Urinary bladder (tissue), 4 donors: Measurements from ENCODE around the gene VEPH1. TPM values are rescaled to one million over a fixed set of nuclear protein-coding genes. Genes with fewer than 3 reads are reported as not detected.

Source experiments
- DNase-seq: peaks from one replicate; pipeline ENCODE4 v3.0.0-alpha.2; 2015; ENCODE audit errors: extremely low spot score
- H3K27ac ChIP-seq: one replicate; pipeline ENCODE4 v1.5.1; 2013; ENCODE audit warnings: low read depth, mild to moderate bottlenecking, moderate library complexity
- H3K36me3 ChIP-seq: one replicate; pipeline ENCODE4 v1.6.1; 2013; ENCODE audit warnings: mild to moderate bottlenecking, moderate library complexity; ENCODE audit not compliant: insufficient read depth
- H3K4me1 ChIP-seq: one replicate; pipeline ENCODE4 v1.6.1; 2013; ENCODE audit warnings: mild to moderate bottlenecking, moderate library complexity; ENCODE audit not compliant: insufficient read depth
- H3K4me3 ChIP-seq: one replicate; pipeline ENCODE4 v1.5.1; 2013; ENCODE audit warnings: low read depth, low read length
- WGBS: extraction: QIAGEN DNeasy Blood & Tissue Kit; methylation state at CpG from one replicate; pipeline ENCODE4 v1.1.7; 2013; 5-methylcytosine and 5-hydroxymethylcytosine counted together
- polyA plus RNA-seq: library from polyadenylated mRNA; stranded (reverse); fragments of 200-250 nt; gene quantifications from one replicate; pipeline ENCODE4 v1.2.3, GENCODE V29; 2013
- total RNA-seq: library from RNA; depleted of rRNA; stranded (reverse); fragments of >200 nt; gene quantifications from one replicate; pipeline ENCODE4 v1.2.3, GENCODE V29; 2014
- donor health status: healthy with polysubstance abuse.
- donor health status: healthy.

VEPH1 gene
- total and polyA plus RNA-seq, 2 donors = 0.37 to 0.74 TPM

DNA sequence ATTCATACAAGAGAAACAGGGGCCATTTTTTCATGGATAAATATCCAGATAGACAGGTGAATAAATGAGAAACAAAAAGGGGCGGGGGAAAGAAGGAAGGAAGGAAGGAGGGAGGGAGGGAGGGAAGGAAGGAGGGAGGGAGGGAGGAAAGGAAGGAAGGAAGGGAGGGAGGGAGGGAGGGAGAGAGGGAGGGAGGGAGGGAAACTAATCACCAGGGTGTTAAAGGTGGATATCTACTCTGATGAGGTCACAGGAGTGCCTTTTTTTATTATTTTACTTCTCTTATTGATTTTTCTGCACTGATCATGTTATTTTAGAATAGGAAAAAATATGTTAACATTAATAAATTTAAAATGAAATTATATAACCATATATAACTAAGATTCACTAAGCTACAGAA is 10.4 kb upstream of the VEPH1 start:
- WGBS = 100% methylated on average over 1 of the region's 1 CpG
- Histone ChIP-seq H3K36me3 (no peaks in the 10 kb centered on the region), H3K4me1 (no peaks in the 10 kb centered on the region), H3K27ac (no peak overlapping the region), H3K4me3 (no peak overlapping the region)
- DNase-seq = no peak

DNA sequence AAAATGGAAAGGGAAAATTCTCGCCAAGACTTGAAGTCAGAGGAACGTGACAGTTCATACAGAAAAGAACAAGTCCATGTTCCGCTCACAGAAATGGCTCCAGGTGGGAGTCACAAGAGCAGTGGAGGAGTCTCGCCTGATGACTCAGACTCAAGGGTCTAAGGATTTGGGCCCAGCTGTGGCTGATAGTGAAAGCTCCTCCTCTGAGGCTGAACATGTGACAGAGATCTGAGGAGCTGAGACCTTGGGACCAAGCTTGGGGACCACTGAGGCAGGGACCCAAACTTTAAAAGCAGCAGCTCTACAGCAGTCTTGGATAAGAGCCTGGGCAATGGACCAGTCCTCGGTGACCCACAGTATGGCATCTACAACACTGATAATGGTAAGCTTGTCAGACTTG is 9.3 kb upstream of the VEPH1 start:
- WGBS = 83% methylated on average over 5 of the region's 5 CpGs
- no peak for DNase-seq
- Histone ChIP-seq H3K27ac (no peak overlapping the region), H3K4me1 (no peaks in the 10 kb centered on the region), H3K4me3 (no peak overlapping the region), H3K36me3 (no peaks in the 10 kb centered on the region)

DNA sequence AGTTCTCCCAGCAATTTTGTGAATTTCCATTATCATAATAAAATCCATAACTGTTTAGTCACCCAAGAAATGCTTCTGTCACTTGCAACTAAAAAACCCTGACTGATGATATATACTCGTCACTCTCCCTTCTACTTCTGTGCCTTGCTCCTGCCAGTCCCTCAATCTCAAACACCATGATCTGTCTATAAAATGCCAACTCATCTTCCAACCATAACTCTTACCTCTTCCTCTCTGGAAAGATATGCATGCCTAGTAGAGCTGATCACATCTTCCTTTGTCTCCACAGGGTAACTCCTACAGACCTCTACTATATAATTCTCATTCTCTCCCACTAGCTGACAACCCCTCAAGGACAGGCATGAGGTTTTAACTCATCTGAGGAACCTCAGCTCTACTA is 5.2 kb upstream of the VEPH1 start:
- no peak overlapping the region for H3K27ac ChIP-seq
- WGBS = 71% methylated on average over 1 of the region's 1 CpG

DNA sequence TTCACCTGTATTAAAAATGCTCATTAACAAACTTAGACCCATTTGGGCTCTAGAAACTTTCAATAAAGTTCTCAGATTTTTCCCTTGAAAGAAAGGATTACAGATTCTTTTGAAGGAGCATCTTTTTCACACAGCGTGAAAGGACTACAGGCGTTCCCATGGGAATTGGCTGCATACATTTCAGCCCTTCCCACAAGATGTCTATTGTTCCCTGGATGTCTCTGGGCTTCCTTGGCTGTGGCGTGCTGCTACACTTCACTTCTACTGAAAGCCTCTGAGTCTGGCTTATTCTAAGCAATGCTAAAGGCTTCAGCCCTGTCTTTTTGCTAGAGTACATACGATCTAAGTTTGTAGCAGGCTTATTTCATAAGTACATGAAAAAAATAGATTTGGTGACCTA is 1.4 kb downstream of the VEPH1 start:
- H3K27ac ChIP-seq = no peak overlapping the region
- no peak for DNase-seq

More for the DNA sequence above, 5.2 kb upstream of the VEPH1 start:
- Histone ChIP-seq H3K4me1 (no peaks in the 10 kb centered on the region), H3K36me3 (no peaks in the 10 kb centered on the region), H3K4me3 (no peak overlapping the region)
- no peak for DNase-seq

DNA sequence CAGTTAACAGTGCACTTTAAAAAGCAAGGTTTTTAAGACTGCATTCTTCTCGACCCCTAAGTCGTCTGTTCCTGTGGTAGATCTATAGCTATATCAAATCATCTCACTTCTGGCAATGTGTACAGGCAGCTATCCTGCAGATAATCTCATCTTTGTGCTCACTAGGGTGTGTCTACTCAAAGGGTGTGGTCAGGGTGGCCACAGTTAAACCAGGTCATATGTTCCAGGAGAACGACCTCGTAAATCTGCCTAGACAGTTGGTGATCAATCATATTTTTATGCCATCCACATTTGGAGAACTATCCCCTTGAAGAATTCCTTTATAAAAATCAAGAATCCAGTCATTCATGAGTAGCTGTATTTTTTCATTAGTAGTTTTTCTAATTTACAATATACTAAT is 3.0 kb downstream of the VEPH1 start:
- no peak overlapping the region for H3K27ac ChIP-seq
- DNase-seq = no peak
- WGBS = 30% methylated on average over 4 of the region's 4 CpGs
- H3K36me3 ChIP-seq = no peaks in the 10 kb centered on the region
- no peaks in the 10 kb centered on the region for H3K4me1 ChIP-seq
- H3K4me3 ChIP-seq = no peak overlapping the region

More for the DNA sequence above, 1.4 kb downstream of the VEPH1 start:
- 54% methylated on average over 4 of the region's 4 CpGs for WGBS
- H3K4me1 ChIP-seq = no peaks in the 10 kb centered on the region
- H3K4me3 ChIP-seq = no peak overlapping the region
- no peaks in the 10 kb centered on the region for H3K36me3 ChIP-seq

DNA sequence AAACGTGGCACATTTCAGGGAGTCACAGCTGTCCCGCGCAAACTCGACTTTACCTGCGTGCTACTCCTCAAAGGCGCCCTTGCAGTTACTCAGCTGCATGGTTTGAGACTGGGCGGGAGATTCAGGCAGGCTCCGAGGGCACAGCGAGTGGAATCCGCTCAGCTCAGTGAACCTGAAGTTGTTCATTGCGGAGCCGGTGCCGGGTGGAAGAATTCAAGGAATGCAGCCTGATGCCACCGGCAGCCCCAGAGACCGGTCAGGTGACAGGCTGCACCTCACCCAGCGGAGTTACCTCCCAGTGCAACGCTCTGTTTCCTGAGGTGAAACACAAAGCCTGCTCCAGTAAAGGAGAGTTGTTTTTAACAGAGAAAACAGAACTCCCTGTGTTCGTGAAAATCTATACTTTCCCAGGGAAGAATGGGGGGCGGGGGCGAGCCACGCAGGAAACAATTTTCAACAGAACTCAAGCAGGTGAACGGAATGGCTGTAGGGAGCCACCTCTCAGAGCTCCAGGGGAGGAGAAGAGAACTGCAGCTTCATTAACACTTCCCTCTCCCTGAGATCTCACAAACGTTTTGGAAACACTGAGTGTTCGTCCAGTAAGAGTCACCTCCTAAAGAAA is 3.8 kb downstream of the VEPH1 start:
- Histone ChIP-seq H3K27ac (no peak overlapping the region), H3K36me3 (no peaks in the 10 kb centered on the region), H3K4me1 (no peaks in the 10 kb centered on the region), H3K4me3 (peak overlapping the region; percentile 6)
- 4% methylated on average over 24 of the region's 24 CpGs for WGBS
- DNase-seq = peak; percentile 32

DNA sequence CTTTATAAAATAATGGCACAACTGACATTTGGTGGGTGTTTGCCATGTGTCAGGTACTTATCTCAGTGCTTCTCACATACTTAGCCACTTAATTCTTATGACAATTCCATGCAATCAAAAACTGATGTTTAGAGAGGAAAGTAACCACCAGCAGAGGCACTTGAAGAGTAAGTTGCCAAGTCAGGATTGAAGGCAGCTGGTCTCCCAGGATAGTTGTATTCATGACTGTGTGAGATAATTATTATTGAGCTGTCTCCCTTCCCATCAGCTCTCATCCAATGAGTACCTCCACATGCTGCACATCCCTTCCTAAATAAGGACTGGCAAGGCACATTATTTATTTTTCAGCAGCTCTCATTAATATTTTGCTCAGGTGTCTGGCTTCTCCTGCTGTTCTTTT is 4.8 kb downstream of the VEPH1 start:
- DNase-seq = no peak
- no peaks in the 10 kb centered on the region for H3K4me1 ChIP-seq

DNA sequence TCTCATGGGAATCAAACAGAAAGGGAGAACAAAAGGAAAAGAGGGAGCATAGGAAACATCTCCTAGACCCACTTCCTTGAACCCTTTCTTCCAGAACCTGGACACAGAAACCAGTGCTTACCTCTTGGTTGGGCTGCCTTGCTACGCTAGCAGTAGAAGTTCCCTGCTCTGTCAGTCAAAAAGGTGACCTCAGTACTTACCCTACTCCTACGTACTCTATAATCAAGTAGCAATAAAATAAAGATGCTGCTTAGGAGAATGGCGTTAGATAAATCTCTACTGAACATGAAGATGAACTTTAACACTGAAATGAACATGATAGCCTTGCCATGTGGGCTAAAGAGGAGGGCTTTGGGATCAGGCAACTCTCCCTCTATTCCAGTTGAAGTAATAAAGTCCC is 7.4 kb downstream of the VEPH1 start:
- 68% methylated on average over 3 of the region's 3 CpGs for WGBS
- Histone ChIP-seq H3K4me3 (no peak overlapping the region), H3K27ac (no peak overlapping the region), H3K4me1 (no peaks in the 10 kb centered on the region), H3K36me3 (no peaks in the 10 kb centered on the region)
- DNase-seq = no peak

More for the DNA sequence above, 4.8 kb downstream of the VEPH1 start:
- Histone ChIP-seq H3K27ac (no peak overlapping the region), H3K36me3 (no peaks in the 10 kb centered on the region), H3K4me3 (no peak overlapping the region)

DNA sequence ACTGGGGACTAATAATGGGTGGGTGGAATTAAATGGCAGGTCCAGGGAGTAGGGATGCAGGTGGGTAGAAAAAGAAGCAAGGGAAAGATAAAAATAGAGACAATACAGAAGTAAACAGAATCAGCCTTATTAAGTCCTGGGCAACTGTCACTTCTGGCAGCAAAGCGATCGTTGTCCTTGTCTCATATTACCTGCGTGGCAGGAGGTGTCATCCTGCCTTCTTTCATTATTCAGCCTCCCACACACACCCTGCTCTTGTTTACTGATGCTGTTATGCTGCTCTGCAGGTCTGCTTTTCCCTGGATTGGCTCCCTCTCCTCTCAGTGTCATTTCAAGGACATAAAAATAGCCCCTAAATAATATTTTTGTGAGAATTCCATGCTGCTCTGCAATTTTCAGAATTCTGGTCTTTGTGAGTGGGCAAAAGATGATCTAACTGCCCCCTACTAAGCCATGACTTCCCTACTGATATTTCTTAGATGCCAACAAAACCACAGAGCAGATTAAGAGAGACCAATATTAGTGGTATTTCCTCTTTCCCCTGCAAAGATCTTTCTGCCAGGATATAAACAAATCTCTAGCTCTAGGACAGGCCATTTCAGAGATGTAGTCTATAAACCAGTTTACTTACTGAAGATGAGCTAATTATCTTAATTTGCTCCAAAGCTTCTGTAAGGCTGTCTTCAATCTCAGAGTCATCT is 8.5 kb downstream of the VEPH1 start:
- 64% methylated on average over 3 of the region's 3 CpGs for whole genome bisulfite sequencing
- H3K36me3 ChIP-seq = no peaks in the 10 kb centered on the region
- H3K27ac ChIP-seq = no peak overlapping the region
- H3K4me1 ChIP-seq = no peaks in the 10 kb centered on the region
- H3K4me3 ChIP-seq = no peak overlapping the region
- no peak for DNase-seq

DNA sequence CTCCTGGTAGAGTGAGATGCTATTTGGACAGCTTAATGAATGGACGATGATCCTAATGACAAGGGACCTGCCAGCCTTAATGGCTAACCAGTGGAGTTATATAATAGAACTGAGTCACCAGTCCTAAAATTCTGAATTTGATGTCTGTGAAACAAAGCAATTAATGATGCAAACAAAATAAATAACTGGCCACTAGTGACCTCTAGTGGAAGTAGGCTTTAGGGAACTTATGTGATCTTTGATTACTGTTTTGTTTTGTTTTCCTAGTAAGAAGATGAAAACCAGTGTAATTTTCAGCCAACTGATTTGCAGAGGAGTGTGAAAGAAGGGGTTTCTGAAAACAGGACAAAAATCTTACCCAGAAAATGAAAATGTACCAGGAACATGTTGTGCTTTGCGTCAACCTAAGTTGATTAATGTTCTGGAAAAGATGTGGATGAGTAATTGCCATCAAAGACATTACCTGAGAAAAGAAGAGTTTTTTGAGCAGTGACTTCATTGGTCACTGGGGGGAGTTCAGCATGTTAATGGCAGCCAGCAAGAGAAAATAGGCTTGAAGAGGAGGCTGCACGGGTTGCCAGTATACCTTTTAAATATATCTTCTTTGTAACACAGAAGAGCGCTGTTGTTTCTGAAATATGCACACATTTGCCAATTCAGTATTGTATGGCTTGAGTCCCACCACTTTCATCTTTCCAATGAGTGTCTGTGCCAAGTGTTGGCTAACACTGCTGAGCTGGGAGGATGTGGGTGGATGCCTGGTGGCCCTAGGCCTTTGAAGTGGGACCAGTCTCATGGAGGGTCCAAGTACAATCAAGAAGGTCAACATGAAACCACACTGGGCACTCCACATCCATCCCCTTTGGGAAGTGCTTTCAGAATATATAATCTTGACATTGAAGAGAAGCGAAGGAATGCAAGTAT is 9.3 kb downstream of the VEPH1 start:
- no peaks in the 10 kb centered on the region for H3K36me3 ChIP-seq
- no peaks in the 10 kb centered on the region for H3K4me1 ChIP-seq
- 83% methylated on average over 5 of the region's 5 CpGs for WGBS
- peak; percentile 26 for DNase-seq
- H3K4me3 ChIP-seq = no peak overlapping the region
- no peak overlapping the region for H3K27ac ChIP-seq

DNA sequence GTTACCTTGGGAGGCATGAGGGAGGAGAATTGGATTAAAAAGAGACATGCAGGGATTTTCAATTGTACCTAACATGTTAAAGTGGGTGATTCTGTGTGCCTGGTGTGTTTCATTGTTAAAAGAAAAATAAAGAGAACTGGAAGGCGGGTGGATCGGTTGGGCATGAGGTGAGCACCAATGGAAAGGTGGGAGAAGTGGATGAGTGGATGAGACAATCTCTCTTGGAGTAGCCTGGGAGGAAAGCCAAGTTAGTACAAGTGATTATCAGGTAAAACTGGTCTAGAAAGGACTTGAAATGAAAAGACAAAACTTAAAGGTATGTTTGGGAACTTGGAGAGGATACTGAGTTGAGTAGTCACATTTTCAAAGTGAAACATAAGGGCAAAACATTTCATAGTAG is 12.1 kb downstream of the VEPH1 start:
- Histone ChIP-seq H3K36me3 (no peaks in the 10 kb centered on the region), H3K4me3 (no peak overlapping the region), H3K27ac (no peak overlapping the region), H3K4me1 (no peaks in the 10 kb centered on the region)
- no peak for DNase-seq
- WGBS = 94% methylated on average over 2 of the region's 2 CpGs

DNA sequence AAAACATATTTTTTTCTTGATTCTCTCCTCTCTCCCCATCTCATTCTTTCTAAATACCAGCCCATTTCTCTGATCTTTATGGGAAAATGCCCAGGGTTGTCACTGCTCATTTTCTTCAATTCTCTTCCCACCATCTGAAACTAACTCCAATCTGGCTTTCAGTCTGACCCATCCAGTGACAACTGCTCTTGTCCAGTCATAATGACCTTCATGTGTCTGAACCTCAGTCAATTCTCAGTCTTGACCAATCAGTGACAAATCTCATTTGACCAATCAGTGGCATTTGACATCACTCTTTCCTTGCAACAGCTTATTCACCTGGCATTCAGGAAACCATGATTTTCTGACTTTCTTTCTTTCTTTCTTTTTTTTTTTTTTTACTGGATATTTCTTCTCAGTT is 15.1 kb downstream of the VEPH1 start:
- no peak overlapping the region for H3K27ac ChIP-seq
- no peaks in the 10 kb centered on the region for H3K36me3 ChIP-seq
- H3K4me1 ChIP-seq = no peaks in the 10 kb centered on the region
- no peak for DNase-seq
- no peak overlapping the region for H3K4me3 ChIP-seq

DNA sequence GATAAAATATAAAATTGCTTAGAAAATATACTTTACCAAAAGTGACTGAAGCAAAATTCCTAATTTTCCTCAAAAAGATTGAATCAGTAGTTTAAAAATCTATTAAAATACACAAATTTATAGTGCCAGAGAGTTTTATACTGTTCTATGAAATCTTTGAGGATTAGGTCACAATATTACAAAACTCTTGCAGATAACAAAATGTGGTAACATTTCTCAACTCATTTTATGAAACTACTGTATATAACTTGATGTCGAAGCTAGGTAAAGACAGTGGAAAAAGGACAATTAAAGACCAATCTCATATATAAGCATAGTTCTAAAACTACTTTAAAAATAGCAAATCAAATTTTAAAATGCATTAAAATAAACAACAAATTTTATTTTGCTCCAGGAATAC is 15.9 kb downstream of the VEPH1 start:
- Histone ChIP-seq H3K27ac (no peak overlapping the region), H3K36me3 (no peaks in the 10 kb centered on the region), H3K4me1 (no peaks in the 10 kb centered on the region), H3K4me3 (no peak overlapping the region)
- WGBS = 73% methylated on average over 1 of the region's 1 CpG
- no peak for DNase-seq
